Vagina (tissue), 2 donors: Measurements from ENCODE around the gene SARDH. TPM values are rescaled to one million over a fixed set of nuclear protein-coding genes. Genes with fewer than 3 reads are reported as not detected.

ENCODE experiments used
- DNase-seq, 2 donors: peaks; one replicate each; pipeline ENCODE4 v3.0.0-alpha.2; 2017; ENCODE audit errors: extremely low spot score in 2 of 2
- H3K27ac ChIP-seq: fragments of 200-600 bp; sonication (generic); one replicate; pipeline ENCODE4 v1.5.1; 2019
- H3K27me3 ChIP-seq: fragments of 200-600 bp; sonication (generic); one replicate; pipeline ENCODE4 v1.5.1; 2019
- H3K36me3 ChIP-seq, 2 donors: fragments of 200-600 bp; sonication (generic); one replicate each; pipeline ENCODE4 v1.5.1; 2017 to 2019
- H3K4me1 ChIP-seq: fragments of 200-600 bp; sonication (generic); one replicate; pipeline ENCODE4 v1.5.1; 2019
- H3K4me3 ChIP-seq, 2 donors: fragments of 200-600 bp; sonication (generic); 1 replicate in 1 of 2; 2 replicates in 1 of 2; pipeline ENCODE4 v1.5.1; 2016 to 2019
- H3K9me3 ChIP-seq: fragments of 200-600 bp; sonication (generic); one replicate; pipeline ENCODE4 v1.5.1; 2019
- CTCF ChIP-seq, 3 experiments: fragments of 450-650 bp in 2 of 3; fragments of 200-600 bp in 1 of 3; sonication (generic) in 1 of 3; IDR thresholded peaks; one replicate each; pipeline ENCODE4 v1.5.1; 2017 to 2019; ENCODE audit warnings: antibody characterized with exemption in 3 of 3, mild to moderate bottlenecking in 2 of 3, moderate library complexity in 2 of 3
- POLR2A ChIP-seq, 2 donors: fragments of 450-650 bp; IDR thresholded peaks; one replicate each; pipeline ENCODE4 v1.6.1; 2017; ENCODE audit warnings: antibody characterized with exemption in 2 of 2, mild to moderate bottlenecking in 2 of 2, moderate library complexity in 2 of 2
- POLR2AphosphoS5 ChIP-seq, 2 donors: sonication (generic); formaldehyde crosslinking; IDR thresholded peaks; one replicate each; pipeline ENCODE4 v1.9.0; 2017; ENCODE audit warnings: antibody characterized with exemption in 2 of 2, mild to moderate bottlenecking in 2 of 2, low read depth in 1 of 2; ENCODE audit not compliant: insufficient read depth in 1 of 2
- intact Hi-C: fragments of 100-400 bp; cut with DNase I; formaldehyde crosslinking; loops from one replicate; pipeline ENCODE4 v1.15.1; 2023
- total RNA-seq: library from RNA; depleted of rRNA; stranded (reverse); fragments of >200 nt; gene quantifications from one replicate; pipeline ENCODE4 v1.2.3, GENCODE V29; 2016

The SARDH gene
- total RNA-seq, 1 donor from 2014 or later: 2.0 TPM

- no peak for TF ChIP-seq POLR2AphosphoS5 (IDR thresholded peaks at IDR 0.05; ENCODE audit: insufficient read depth in 1 of 2, low read depth in 1 of 2)
- TF ChIP-seq CTCF (IDR thresholded peaks at IDR 0.05): no peak
- no peak for TF ChIP-seq POLR2A (IDR thresholded peaks at IDR 0.05)
Measured at GRCh38 chr9:133653638-133654037, 84.5 kb downstream of the SARDH start.

GRCh38 chr9:133650026-133650425 lies 88.1 kb downstream of the SARDH start:
- Histone ChIP-seq H3K36me3 (no peaks in the 10 kb centered on the region), H3K4me3 (no peak overlapping the region), H3K27me3 (no peaks in the 10 kb centered on the region), H3K4me1 (no peaks in the 10 kb centered on the region), H3K9me3 (no peaks in the 10 kb centered on the region), H3K27ac (no peak overlapping the region)
- intact Hi-C loops: no loop called here
- no peak for DNase-seq
- TF ChIP-seq CTCF (IDR thresholded peaks at IDR 0.05): no peak
- TF ChIP-seq POLR2AphosphoS5 (IDR thresholded peaks at IDR 0.05; ENCODE audit: insufficient read depth in 1 of 2, low read depth in 1 of 2): no peak
- no peak for TF ChIP-seq POLR2A (IDR thresholded peaks at IDR 0.05)

More at GRCh38 chr9:133653638-133654037, 84.5 kb downstream of the SARDH start:
- H3K36me3 ChIP-seq: no peaks in the 10 kb centered on the region
- H3K4me3 ChIP-seq: no peak overlapping the region
- H3K27ac ChIP-seq: no peak overlapping the region
- no peaks in the 10 kb centered on the region for H3K27me3 ChIP-seq
- intact Hi-C loops: no loop called here
- H3K4me1 ChIP-seq: peaks cover 10% of the 10 kb centered on the region
- H3K9me3 ChIP-seq: no peaks in the 10 kb centered on the region
- no peak for DNase-seq

GRCh38 chr9:133649194-133649593 lies 89.0 kb downstream of the SARDH start:
- Histone ChIP-seq H3K36me3 (no peaks in the 10 kb centered on the region), H3K27me3 (no peaks in the 10 kb centered on the region), H3K4me3 (no peak overlapping the region), H3K27ac (no peak overlapping the region), H3K9me3 (no peaks in the 10 kb centered on the region), H3K4me1 (no peaks in the 10 kb centered on the region)
- TF ChIP-seq POLR2A (IDR thresholded peaks at IDR 0.05) (no peak), CTCF (IDR thresholded peaks at IDR 0.05) (no peak), POLR2AphosphoS5 (IDR thresholded peaks at IDR 0.05; ENCODE audit: insufficient read depth in 1 of 2, low read depth in 1 of 2) (no peak)
- DNase-seq: no peak
- intact Hi-C loops: no loop called here

- H3K27me3 ChIP-seq: no peaks in the 10 kb centered on the region
- TF ChIP-seq POLR2AphosphoS5 (IDR thresholded peaks at IDR 0.05; ENCODE audit: insufficient read depth in 1 of 2, low read depth in 1 of 2) (no peak), POLR2A (IDR thresholded peaks at IDR 0.05) (no peak), CTCF (IDR thresholded peaks at IDR 0.05) (no peak)
- H3K36me3 ChIP-seq: no peaks in the 10 kb centered on the region
- DNase-seq: no peak
- intact Hi-C loops: loop anchor here (2.0 kb wide), 1 partner anchor 71 kb away; no protein-coding TSS in a partner anchor
- no peaks in the 10 kb centered on the region for H3K9me3 ChIP-seq
- no peak overlapping the region for H3K4me3 ChIP-seq
- no peaks in the 10 kb centered on the region for H3K4me1 ChIP-seq
- no peak overlapping the region for H3K27ac ChIP-seq
Measured at GRCh38 chr9:133647765-133648469, 90.2 kb downstream of the SARDH start.

- no peak for DNase-seq
- intact Hi-C loops: loop anchor here (2.0 kb wide), 1 partner anchor 72 kb away; no protein-coding TSS in a partner anchor
- H3K4me1 ChIP-seq: no peaks in the 10 kb centered on the region
- no peak overlapping the region for H3K4me3 ChIP-seq
- no peaks in the 10 kb centered on the region for H3K27me3 ChIP-seq
- no peaks in the 10 kb centered on the region for H3K36me3 ChIP-seq
- H3K9me3 ChIP-seq: no peaks in the 10 kb centered on the region
- no peak for TF ChIP-seq CTCF (IDR thresholded peaks at IDR 0.05)
- TF ChIP-seq POLR2AphosphoS5 (IDR thresholded peaks at IDR 0.05; ENCODE audit: insufficient read depth in 1 of 2, low read depth in 1 of 2): no peak
- TF ChIP-seq POLR2A (IDR thresholded peaks at IDR 0.05): no peak
- H3K27ac ChIP-seq: no peak overlapping the region
Measured at GRCh38 chr9:133647148-133647547, 91.0 kb downstream of the SARDH start.
